Upper lobe of left lung (tissue), 4 donors: Measurements from ENCODE around the gene HSP90AB1.

ENCODE experiments used
- POLR2AphosphoS5 ChIP-seq, 2 donors: sonication (generic); formaldehyde crosslinking; IDR thresholded peaks; one replicate each; pipeline ENCODE4 v1.5.1; 2017; ENCODE audit warnings: antibody characterized with exemption in 2 of 2
- TF ChIP-seq, protein P1 (sequence below), 6 experiments: fragments of 450-650 bp in 4 of 6; fragments of 200-600 bp in 2 of 6; sonication (generic) in 2 of 6; IDR thresholded peaks; one replicate each; pipeline ENCODE4 v1.5.1; 2016 to 2019; ENCODE audit warnings: antibody characterized with exemption in 6 of 6

DNA sequence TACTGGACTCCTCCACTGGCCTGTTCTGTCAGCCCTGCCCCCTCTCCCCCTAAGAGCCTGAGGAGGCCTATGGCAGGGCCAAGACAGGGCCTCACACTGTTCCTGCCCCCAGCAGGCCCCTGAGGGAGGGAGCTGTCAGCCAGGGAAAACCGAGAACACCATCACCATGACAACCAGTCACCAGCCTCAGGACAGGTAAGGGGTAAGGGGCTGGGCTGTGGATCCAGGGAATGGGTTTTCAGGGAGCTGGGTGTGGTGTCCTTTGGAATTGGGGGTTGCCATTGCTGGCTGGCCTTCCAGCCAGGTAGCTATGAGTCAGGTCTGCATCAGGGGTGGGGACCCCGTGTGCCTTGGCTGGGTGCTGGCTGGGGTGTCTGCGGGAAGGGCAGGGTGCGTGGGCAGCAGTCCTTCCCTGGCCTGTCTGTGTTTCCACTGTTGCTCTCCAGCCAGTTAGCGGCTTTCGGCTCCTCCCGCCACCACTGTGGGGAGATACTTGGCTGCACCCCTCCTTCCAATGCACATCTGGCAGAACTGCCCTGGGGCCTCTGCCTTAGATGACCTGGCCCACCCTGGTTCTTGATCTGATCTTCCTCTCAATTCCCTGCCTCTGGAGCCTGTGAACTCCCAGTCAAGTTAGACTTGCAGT is 19.6 kb upstream of the HSP90AB1 start:
- TF ChIP-seq POLR2AphosphoS5 (IDR thresholded peaks at IDR 0.05): no peak
- TF ChIP-seq, protein P1, sequence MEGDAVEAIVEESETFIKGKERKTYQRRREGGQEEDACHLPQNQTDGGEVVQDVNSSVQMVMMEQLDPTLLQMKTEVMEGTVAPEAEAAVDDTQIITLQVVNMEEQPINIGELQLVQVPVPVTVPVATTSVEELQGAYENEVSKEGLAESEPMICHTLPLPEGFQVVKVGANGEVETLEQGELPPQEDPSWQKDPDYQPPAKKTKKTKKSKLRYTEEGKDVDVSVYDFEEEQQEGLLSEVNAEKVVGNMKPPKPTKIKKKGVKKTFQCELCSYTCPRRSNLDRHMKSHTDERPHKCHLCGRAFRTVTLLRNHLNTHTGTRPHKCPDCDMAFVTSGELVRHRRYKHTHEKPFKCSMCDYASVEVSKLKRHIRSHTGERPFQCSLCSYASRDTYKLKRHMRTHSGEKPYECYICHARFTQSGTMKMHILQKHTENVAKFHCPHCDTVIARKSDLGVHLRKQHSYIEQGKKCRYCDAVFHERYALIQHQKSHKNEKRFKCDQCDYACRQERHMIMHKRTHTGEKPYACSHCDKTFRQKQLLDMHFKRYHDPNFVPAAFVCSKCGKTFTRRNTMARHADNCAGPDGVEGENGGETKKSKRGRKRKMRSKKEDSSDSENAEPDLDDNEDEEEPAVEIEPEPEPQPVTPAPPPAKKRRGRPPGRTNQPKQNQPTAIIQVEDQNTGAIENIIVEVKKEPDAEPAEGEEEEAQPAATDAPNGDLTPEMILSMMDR (IDR thresholded peaks at IDR 0.05): no peak
